GM23248 (cell line): ENCODE data around the gene CATSPER4. TPM values are rescaled to one million over a fixed set of nuclear protein-coding genes. Genes with fewer than 3 reads are reported as not detected.

Experiments used
- DNase-seq: peaks from one replicate; pipeline ENCODE4 v3.0.0-alpha.2; 2015
- H2AFZ ChIP-seq: fragments of 200-600 bp; sonication (generic); 2 replicates; pipeline ENCODE4 v1.6.1; 2016; ENCODE audit warnings: antibody characterized with exemption
- H3F3A ChIP-seq: fragments of 200-600 bp; sonication (generic); 2 replicates; pipeline ENCODE4 v1.6.1; 2016; ENCODE audit warnings: mild to moderate bottlenecking, antibody characterized with exemption, mixed run types; ENCODE audit not compliant: insufficient read depth
- H3K27ac ChIP-seq: fragments of 200-600 bp; sonication (generic); 2 replicates; pipeline ENCODE4 v1.5.1; 2016; ENCODE audit warnings: mild to moderate bottlenecking
- H3K27me3 ChIP-seq: fragments of 200-600 bp; sonication (generic); replicated peaks from 2 replicates; pipeline ENCODE4 v1.6.1; 2016; ENCODE audit warnings: mild to moderate bottlenecking; ENCODE audit not compliant: insufficient read depth
- H3K36me3 ChIP-seq: fragments of 200-600 bp; sonication (generic); 2 replicates; pipeline ENCODE4 v1.6.1; 2016; ENCODE audit warnings: low read depth, mild to moderate bottlenecking
- H3K4me1 ChIP-seq: fragments of 200-600 bp; sonication (generic); 2 replicates; pipeline ENCODE4 v1.6.1; 2016; ENCODE audit warnings: mild to moderate bottlenecking; ENCODE audit not compliant: insufficient read depth
- H3K4me2 ChIP-seq: fragments of 200-600 bp; sonication (generic); one replicate; pipeline ENCODE4 v1.6.1; 2016; ENCODE audit warnings: mild to moderate bottlenecking; ENCODE audit not compliant: unreplicated experiment
- H3K4me3 ChIP-seq: fragments of 200-600 bp; sonication (generic); 2 replicates; pipeline ENCODE4 v1.5.1; 2016; ENCODE audit warnings: mild to moderate bottlenecking
- H3K79me2 ChIP-seq: fragments of 200-600 bp; sonication (generic); 2 replicates; pipeline ENCODE4 v1.6.1; 2016; ENCODE audit warnings: mild to moderate bottlenecking; ENCODE audit not compliant: insufficient read depth
- H3K9ac ChIP-seq: fragments of 200-600 bp; sonication (generic); 2 replicates; pipeline ENCODE4 v1.6.1; 2016; ENCODE audit warnings: mild to moderate bottlenecking
- H3K9me2 ChIP-seq: fragments of 200-600 bp; sonication (generic); 2 replicates; pipeline ENCODE4 v1.6.1; 2016; ENCODE audit warnings: mixed run types, mild to moderate bottlenecking, moderate library complexity; ENCODE audit not compliant: insufficient read depth
- H3K9me3 ChIP-seq: fragments of 200-600 bp; sonication (generic); one replicate; pipeline ENCODE4 v1.6.1; 2017; ENCODE audit warnings: low read depth
- H4K20me1 ChIP-seq: fragments of 200-600 bp; sonication (generic); 2 replicates; pipeline ENCODE4 v1.6.0; 2016; ENCODE audit not compliant: insufficient read depth
- EZH2 ChIP-seq: fragments of 200-600 bp; sonication (generic); IDR thresholded peaks from 2 replicates; pipeline ENCODE4 v1.6.1; 2018; ENCODE audit warnings: antibody characterized with exemption, mild to moderate bottlenecking; ENCODE audit not compliant: insufficient read depth, poor library complexity, severe bottlenecking
- EZH2phosphoT487 ChIP-seq: fragments of 200-600 bp; sonication (generic); IDR thresholded peaks from 2 replicates; pipeline ENCODE4 v1.6.1; 2018; ENCODE audit warnings: antibody characterized with exemption, moderate library complexity, mild to moderate bottlenecking, low read depth; ENCODE audit not compliant: insufficient read depth
- WGBS, 2 experiments: methylation state at CpG; one replicate each; pipeline ENCODE4 v1.1.6; 2015 to 2017; ENCODE audit warnings: low lambda C conversion rate in 2 of 2, low coverage in 1 of 2; ENCODE audit errors: missing lambda C conversion rate in 2 of 2; 5-methylcytosine and 5-hydroxymethylcytosine counted together
- in situ Hi-C: fragments of 300-500 bp; cut with MboI; formaldehyde crosslinking; loops from 2 replicates; pipeline ENCODE4 v1.15.0; 2020
- polyA plus RNA-seq: library from polyadenylated mRNA; unstranded; fragments of >200 nt; fragmentation: Nextera tagmentation; extraction: Ambion mirVana; gene quantifications from 2 replicates; pipeline ENCODE4 v1.2.1, GENCODE V29; 2016
- total RNA-seq: library from RNA; depleted of rRNA; stranded (reverse); fragments of >200 nt; shearing (Covaris generic); gene quantifications from 2 replicates; pipeline ENCODE4 v1.2.3, GENCODE V29; 2014

The CATSPER4 gene
- total and polyA plus RNA-seq, 2 experiments from 2014 or later: not detected

- no peaks in the 10 kb centered on the region for H3K36me3 ChIP-seq
- in situ Hi-C loops: no loop called here
- 6 to 9% methylated on average over 28 to 64 of the region's 72 CpGs for WGBS, 2 experiments
- peaks cover 16% of the 10 kb centered on the region for H3K27me3 ChIP-seq
- no peaks in the 10 kb centered on the region for H3K4me1 ChIP-seq
- H3K79me2 ChIP-seq: no peaks in the 10 kb centered on the region
- TF ChIP-seq EZH2 (no peak), EZH2phosphoT487 (no peak)
- H2AFZ ChIP-seq: peak overlapping the region; percentile 82
- no peaks in the 10 kb centered on the region for H3F3A ChIP-seq
- H3K4me2 ChIP-seq: peak overlapping the region; percentile 77
- no peaks in the 10 kb centered on the region for H3K9me2 ChIP-seq
- DNase-seq: peak; percentile 67
- no peaks in the 10 kb centered on the region for H4K20me1 ChIP-seq
- peak overlapping the region; percentile 65 for H3K4me3 ChIP-seq
- H3K27ac ChIP-seq: no peak overlapping the region
- H3K9me3 ChIP-seq: no peaks in the 10 kb centered on the region
- H3K9ac ChIP-seq: peak overlapping the region; percentile 19; the same call in 1 of the 2 replicates
These were observed 26.2 kb upstream of the CATSPER4 start for GRCh38 chr1:26164036-26164860.

- TF ChIP-seq EZH2phosphoT487 (no peak), EZH2 (no peak)
- no peak for DNase-seq
These were observed 25.2 kb upstream of the CATSPER4 start for GRCh38 chr1:26164861-26165842.

GRCh38 chr1:26166719-26167281 lies 23.6 kb upstream of the CATSPER4 start:
- Histone ChIP-seq H3K9me3 (no peaks in the 10 kb centered on the region), H3K4me3 (no peak overlapping the region), H3K27ac (no peak overlapping the region), H3K9ac (no peak overlapping the region), H3K4me2 (no peak overlapping the region), H3K9me2 (no peaks in the 10 kb centered on the region), H2AFZ (no peak overlapping the region), H3K27me3 (peaks cover 11% of the 10 kb centered on the region; the same call in 1 of the 2 replicates), H3K36me3 (no peaks in the 10 kb centered on the region), H3K4me1 (no peaks in the 10 kb centered on the region), H3K79me2 (peaks cover 14% of the 10 kb centered on the region; the same call in 1 of the 2 replicates), H3F3A (no peaks in the 10 kb centered on the region), H4K20me1 (no peaks in the 10 kb centered on the region)
- in situ Hi-C loops: no loop called here
- WGBS, 2 experiments: 75 to 84% methylated on average over 4 of the region's 4 CpGs
- TF ChIP-seq EZH2phosphoT487 (no peak), EZH2 (no peak)
- DNase-seq: no peak

More at GRCh38 chr1:26164861-26165842, 25.2 kb upstream of the CATSPER4 start:
- H3K9ac ChIP-seq: no peak overlapping the region
- no peaks in the 10 kb centered on the region for H4K20me1 ChIP-seq
- no peaks in the 10 kb centered on the region for H3K9me2 ChIP-seq
- H2AFZ ChIP-seq: no peak overlapping the region
- H3K4me1 ChIP-seq: no peaks in the 10 kb centered on the region
- H3K27ac ChIP-seq: no peak overlapping the region
- peaks cover 3% of the 10 kb centered on the region; the same call in 1 of the 2 replicates for H3K79me2 ChIP-seq
- WGBS, 2 experiments: 63 to 69% methylated on average over 16 to 19 of the region's 19 CpGs
- no peaks in the 10 kb centered on the region for H3K36me3 ChIP-seq
- no peaks in the 10 kb centered on the region for H3F3A ChIP-seq
- in situ Hi-C loops: no loop called here
- H3K4me3 ChIP-seq: no peak overlapping the region
- no peaks in the 10 kb centered on the region for H3K9me3 ChIP-seq
- peaks cover 16% of the 10 kb centered on the region for H3K27me3 ChIP-seq
- no peak overlapping the region for H3K4me2 ChIP-seq
